Urinary bladder (tissue), 4 donors: Measurements from ENCODE around the gene IGSF1. TPM values are rescaled to one million over a fixed set of nuclear protein-coding genes. Genes with fewer than 3 reads are reported as not detected.
"Not testable (repeated sequence)": the region's sequence is repeated elsewhere in the genome, so short reads cannot be mapped to it uniquely, and the experiment has no call there.

Source experiments
- DNase-seq: peaks from one replicate; pipeline ENCODE4 v3.0.0-alpha.2; 2015; ENCODE audit errors: extremely low spot score
- H3K27ac ChIP-seq: one replicate; pipeline ENCODE4 v1.5.1; 2013; ENCODE audit warnings: low read depth, mild to moderate bottlenecking, moderate library complexity
- H3K36me3 ChIP-seq: one replicate; pipeline ENCODE4 v1.6.1; 2013; ENCODE audit warnings: mild to moderate bottlenecking, moderate library complexity; ENCODE audit not compliant: insufficient read depth
- H3K4me1 ChIP-seq: one replicate; pipeline ENCODE4 v1.6.1; 2013; ENCODE audit warnings: mild to moderate bottlenecking, moderate library complexity; ENCODE audit not compliant: insufficient read depth
- H3K4me3 ChIP-seq: one replicate; pipeline ENCODE4 v1.5.1; 2013; ENCODE audit warnings: low read depth, low read length
- WGBS: extraction: QIAGEN DNeasy Blood & Tissue Kit; methylation state at CpG from one replicate; pipeline ENCODE4 v1.1.7; 2013; 5-methylcytosine and 5-hydroxymethylcytosine counted together
- polyA plus RNA-seq: library from polyadenylated mRNA; stranded (reverse); fragments of 200-250 nt; gene quantifications from one replicate; pipeline ENCODE4 v1.2.3, GENCODE V29; 2013
- total RNA-seq: library from RNA; depleted of rRNA; stranded (reverse); fragments of >200 nt; gene quantifications from one replicate; pipeline ENCODE4 v1.2.3, GENCODE V29; 2014
- donor health status: healthy with polysubstance abuse.
- donor health status: healthy.

Gene IGSF1
- total and polyA plus RNA-seq, 2 donors, result 0.24 to 0.63 TPM

DNA sequence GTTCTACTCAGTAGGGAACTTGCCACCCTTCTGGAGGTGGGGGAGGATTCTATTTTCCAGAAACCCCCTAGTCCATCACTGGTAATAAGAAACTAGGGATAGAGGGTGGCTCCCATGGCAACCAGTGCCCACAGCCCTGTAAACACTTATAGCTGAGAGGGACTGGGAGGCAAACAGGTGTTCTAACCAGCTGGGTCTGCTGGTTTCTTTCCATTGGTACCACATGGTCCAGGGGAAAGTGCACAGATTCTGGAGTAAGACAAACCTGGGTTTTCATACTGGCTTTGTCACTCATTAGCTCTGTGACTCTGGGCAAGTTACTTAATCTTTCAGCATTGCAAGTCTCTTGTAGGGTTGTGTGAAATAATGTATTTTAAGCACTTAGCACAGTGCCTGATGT, 26.9 kb downstream of the IGSF1 start:
- no peaks in the 10 kb centered on the region for H3K4me1 ChIP-seq
- no peaks in the 10 kb centered on the region for H3K36me3 ChIP-seq
- no peak overlapping the region for H3K27ac ChIP-seq
- DNase-seq, result no peak
- no peak overlapping the region for H3K4me3 ChIP-seq

DNA sequence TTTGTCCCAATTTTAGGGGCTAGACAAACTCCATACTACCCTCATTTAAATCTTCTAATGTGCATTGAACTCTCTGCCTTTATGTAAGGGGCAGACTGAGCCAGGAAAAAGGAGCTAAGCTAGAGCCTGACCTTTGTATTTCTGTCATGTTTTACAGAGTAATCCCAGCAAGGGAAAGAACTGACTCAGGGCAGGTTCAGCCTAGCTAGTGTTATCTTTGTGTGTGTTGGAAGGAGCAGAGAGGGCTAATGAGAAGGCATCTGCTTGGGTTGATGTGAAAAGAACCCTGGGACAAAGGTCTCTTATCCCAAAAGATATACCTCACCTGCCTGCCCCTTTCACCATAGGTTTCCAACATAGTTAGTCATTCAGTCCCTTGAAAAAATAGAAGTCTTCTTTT, 31.7 kb downstream of the IGSF1 start:
- Histone ChIP-seq H3K4me1 (no peaks in the 10 kb centered on the region), H3K4me3 (no peak overlapping the region), H3K27ac (no peak overlapping the region), H3K36me3 (no peaks in the 10 kb centered on the region)
- no peak for DNase-seq

DNA sequence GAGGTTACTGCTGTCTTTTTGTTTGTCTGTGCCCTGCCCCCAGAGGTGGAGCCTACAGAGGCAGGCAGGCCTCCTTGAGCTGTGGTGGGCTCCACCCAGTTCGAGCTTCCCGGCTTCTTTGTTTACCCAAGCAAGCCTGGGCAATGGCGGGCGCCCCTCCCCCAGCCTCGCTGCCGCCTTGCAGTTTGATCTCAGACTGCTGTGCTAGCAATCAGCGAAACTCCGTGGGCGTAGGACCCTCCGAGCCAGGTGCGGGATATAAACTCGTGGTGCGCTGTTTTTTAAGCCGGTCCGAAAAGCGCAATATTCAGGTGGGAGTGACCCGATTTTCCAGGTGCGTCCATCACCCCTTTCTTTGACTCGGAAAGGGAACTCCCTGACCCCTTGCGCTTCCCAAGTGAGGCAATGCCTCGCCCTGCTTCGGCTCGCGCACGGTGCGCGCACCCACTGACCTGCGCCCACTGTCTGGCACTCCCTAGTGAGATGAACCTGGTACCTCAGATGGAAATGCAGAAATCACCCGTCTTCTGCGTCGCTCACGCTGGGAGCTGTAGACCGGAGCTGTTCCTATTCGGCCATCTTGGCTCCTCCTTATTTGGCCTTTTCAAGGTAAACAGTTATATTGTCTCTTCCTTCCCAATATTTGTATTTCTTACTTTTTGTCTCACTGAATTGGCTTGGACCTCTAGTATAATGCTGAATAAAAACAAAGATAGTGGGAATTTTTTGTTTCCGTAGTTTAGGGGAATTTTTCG, 37.9 kb downstream of the IGSF1 start:
- WGBS, result 78% methylated on average over 26 of the region's 36 CpGs
- H3K27ac ChIP-seq, DNase-seq, H3K4me3 ChIP-seq, H3K36me3 ChIP-seq, H3K4me1 ChIP-seq: not testable (repeated sequence)

DNA sequence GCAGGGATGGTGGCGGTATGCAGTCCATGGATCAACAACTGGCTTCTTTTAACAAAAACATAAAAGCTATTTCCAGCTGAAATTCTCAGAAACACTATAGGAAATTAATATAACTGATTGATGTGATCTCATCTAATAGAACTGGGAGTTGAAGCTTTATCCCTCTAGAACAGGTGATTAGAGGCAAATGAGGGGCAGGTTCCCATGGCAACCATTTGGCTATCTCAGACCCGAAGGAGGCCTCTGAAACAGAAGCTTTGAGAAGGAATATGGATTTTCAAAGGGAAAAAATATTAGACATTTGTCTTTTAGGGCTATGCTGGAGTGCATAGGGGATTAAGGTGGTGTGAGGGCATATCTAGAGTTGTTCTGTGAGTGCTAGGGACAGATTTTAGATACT, 50.0 kb downstream of the IGSF1 start:
- H3K4me1 ChIP-seq, result no peaks in the 10 kb centered on the region
- no peak overlapping the region for H3K27ac ChIP-seq
- 63% methylated on average over 2 of the region's 2 CpGs for WGBS
- H3K4me3 ChIP-seq, result no peak overlapping the region
- no peak for DNase-seq
- no peaks in the 10 kb centered on the region for H3K36me3 ChIP-seq

DNA sequence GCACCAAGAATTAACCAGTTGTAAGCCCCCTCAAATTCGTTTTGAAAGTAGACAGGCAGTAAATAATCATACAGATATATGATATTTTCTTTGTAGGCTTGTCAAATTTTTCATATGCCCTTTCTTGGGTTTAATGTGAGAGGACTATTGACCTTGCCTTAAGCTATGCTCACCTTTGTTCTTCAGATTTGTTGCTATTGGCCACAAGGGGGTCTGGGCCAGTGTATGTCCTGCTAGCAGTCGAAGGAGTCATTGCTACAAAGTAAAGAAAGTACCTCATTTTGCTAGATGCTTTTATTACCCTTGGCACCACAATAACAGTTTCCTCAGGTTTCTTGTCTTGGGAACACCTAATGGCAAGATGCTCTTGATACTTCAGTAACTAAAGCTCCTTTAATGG, 51.7 kb downstream of the IGSF1 start:
- H3K4me1 ChIP-seq, result no peaks in the 10 kb centered on the region
- WGBS, result 52% methylated on average over 2 of the region's 2 CpGs
- DNase-seq, result no peak
- H3K4me3 ChIP-seq, result no peak overlapping the region
- no peaks in the 10 kb centered on the region for H3K36me3 ChIP-seq
- H3K27ac ChIP-seq, result no peak overlapping the region

DNA sequence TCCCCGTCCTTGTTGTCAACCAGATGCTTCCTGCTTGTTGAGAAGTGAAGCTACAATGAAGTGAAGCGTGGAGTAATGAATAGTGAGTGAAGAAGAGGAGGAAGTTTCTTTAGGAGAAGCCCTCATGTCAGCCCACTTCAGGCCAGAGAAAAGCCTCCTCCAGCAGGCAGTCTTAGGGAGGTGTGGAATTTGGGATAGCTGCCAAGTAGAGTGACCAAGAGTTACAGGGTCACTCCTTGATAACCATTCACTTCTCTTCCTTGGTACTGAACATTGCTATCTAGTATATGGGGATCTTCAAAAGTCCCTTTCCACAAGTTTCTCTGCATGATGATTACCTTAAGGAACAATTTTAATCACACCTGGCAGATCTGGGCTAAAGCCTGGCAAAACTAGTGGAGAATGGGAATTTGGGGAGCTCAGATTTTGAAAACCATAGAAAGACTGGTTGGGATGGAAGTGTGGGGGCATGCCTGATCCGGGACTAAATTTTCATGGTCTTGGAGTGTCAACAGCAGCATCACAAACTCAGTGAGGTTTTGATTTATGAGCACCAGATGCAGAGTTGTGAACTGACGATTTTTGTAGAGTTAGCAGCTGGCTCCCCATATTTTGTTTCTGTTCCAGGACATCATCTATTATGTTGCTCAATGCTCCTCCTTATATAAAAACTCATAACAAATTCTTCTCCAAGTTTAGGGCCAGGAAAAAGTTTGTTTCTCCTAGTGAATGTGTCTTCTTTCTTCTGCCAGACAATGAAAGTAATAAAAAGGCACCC, 53.1 kb downstream of the IGSF1 start:
- WGBS, result 51% methylated on average over 4 of the region's 4 CpGs
- DNase-seq, result no peak
- Histone ChIP-seq H3K36me3 (no peaks in the 10 kb centered on the region), H3K4me3 (no peak overlapping the region), H3K27ac (no peak overlapping the region), H3K4me1 (no peaks in the 10 kb centered on the region)

DNA sequence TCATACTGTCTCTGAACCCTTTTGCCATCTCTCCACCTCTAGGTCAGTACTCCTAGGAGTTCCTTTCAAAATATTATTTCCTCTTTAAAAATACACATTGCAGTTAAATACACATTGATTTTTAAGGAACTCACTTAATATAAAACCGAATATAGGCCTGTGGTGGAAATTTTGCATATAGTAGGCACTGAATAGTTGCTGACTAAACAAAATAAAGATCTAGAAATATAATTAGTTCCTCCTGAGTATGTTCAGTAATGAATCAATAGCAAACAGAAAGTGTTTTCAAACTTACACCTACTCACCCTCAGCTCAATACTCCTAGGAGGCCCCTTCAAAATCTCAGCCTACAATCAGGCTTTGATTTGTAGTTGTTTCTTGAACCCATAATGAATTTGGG, 61.5 kb downstream of the IGSF1 start:
- DNase-seq, result no peak
- WGBS, result 79% methylated on average over 1 of the region's 1 CpG
- Histone ChIP-seq H3K4me3 (no peak overlapping the region), H3K4me1 (no peaks in the 10 kb centered on the region), H3K36me3 (no peaks in the 10 kb centered on the region), H3K27ac (no peak overlapping the region)

DNA sequence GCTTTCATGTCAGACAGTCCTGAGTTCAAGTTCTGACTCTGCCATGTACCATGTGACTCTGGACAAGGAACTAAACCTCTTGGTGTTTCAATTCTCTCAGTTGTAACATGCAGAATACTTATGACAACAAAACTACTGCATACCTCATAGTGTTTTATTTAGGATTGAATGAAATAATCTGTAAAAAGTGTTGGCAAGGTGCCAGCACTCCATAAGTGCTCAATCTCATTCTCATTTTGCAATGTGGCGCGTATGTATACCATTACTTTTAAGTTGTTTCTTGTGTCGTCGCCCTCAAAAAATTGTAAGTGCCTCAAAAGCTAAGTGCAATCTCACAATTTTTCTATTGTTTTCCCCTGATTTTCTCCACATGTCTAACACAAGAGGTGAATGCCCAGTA, 62.5 kb downstream of the IGSF1 start:
- WGBS, result 92% methylated on average over 4 of the region's 4 CpGs
- DNase-seq, result no peak
- Histone ChIP-seq H3K27ac (no peak overlapping the region), H3K4me3 (no peak overlapping the region), H3K36me3 (no peaks in the 10 kb centered on the region), H3K4me1 (no peaks in the 10 kb centered on the region)

DNA sequence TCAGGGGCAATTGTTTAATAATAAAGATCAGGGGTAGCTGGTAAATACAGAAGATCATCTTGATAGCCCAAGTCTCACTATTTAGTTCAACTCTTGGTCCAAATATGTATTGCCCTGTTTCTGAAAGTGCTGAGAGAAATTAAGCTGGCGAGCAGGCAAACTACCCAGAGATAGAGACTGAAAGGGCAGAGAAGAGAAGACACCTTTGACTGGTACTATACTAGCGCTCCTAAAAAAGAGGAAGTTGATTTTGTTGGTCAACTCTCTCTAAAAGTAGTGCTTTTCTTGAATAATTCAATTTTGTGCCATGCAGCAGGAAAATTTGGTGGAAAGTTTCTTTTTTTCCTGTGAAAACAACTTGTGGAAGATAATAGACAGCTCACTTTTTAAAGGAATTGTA, 64.0 kb downstream of the IGSF1 start:
- no peaks in the 10 kb centered on the region for H3K4me1 ChIP-seq
- WGBS, result 88% methylated on average over 2 of the region's 2 CpGs
- H3K27ac ChIP-seq, result no peak overlapping the region
- no peak for DNase-seq
- no peak overlapping the region for H3K4me3 ChIP-seq
- H3K36me3 ChIP-seq, result no peaks in the 10 kb centered on the region

Other genes with a start within 250 kb of the IGSF1 start
- 1.0 TPM for gene ARHGAP36, start 231.0 kb downstream of the IGSF1 start, total RNA-seq
- 0.11 TPM for gene ARHGAP36, start 231.0 kb downstream of the IGSF1 start, polyA plus RNA-seq